K562 (cell line): ENCODE results near the gene PHOX2A.

Experiments
- ARID4B ChIP-seq: sonication (generic); formaldehyde crosslinking; IDR thresholded peaks from 2 replicates; pipeline ENCODE4 v1.8.0; 2022; ENCODE audit warnings: mild to moderate bottlenecking, missing genetic modification reagents
- EP300 ChIP-seq: IDR thresholded peaks from 2 replicates; pipeline ENCODE4 v1.6.1; 2012; ENCODE audit warnings: low read length, improper control_type of control experiment
- ERF ChIP-seq: fragments of 450-650 bp; formaldehyde crosslinking; IDR thresholded peaks from 2 replicates; pipeline ENCODE4 v1.4.0; 2020; ENCODE audit warnings: mild to moderate bottlenecking, mixed read lengths
- SAFB ChIP-seq: fragments of 200-400 bp; formaldehyde crosslinking; IDR thresholded peaks from 2 replicates; pipeline ENCODE4 v1.6.1; 2017; ENCODE audit warnings: low read depth, low read length, borderline replicate concordance
- SIN3A ChIP-seq, 2 experiments: fragments of 150-350 bp in 1 of 2; IDR thresholded peaks; 2 replicates each; pipeline ENCODE4 v1.6.1; 2011 to 2016; ENCODE audit warnings: borderline replicate concordance in 2 of 2, low read depth in 2 of 2, low read length in 2 of 2, mild to moderate bottlenecking in 2 of 2, moderate library complexity in 2 of 2; ENCODE audit not compliant: control insufficient read depth in 1 of 2
- TFE3 ChIP-seq: fragments of 450-650 bp; formaldehyde crosslinking; IDR thresholded peaks from 2 replicates; pipeline ENCODE4 v1.4.0; 2020; ENCODE audit warnings: mild to moderate bottlenecking, mixed read lengths
- ZNF561 ChIP-seq: fragments of 450-650 bp; formaldehyde crosslinking; conservative IDR thresholded peaks from 2 replicates; pipeline ENCODE4 v1.4.0; 2020; ENCODE audit warnings: mild to moderate bottlenecking, moderate library complexity
- ZZZ3 ChIP-seq: fragments of 450-650 bp; IDR thresholded peaks from 2 replicates; pipeline ENCODE4 v1.6.1; 2016; ENCODE audit warnings: antibody characterized with exemption, mild to moderate bottlenecking, moderate library complexity

GRCh38 chr11:72287293-72287692 is 43.3 kb upstream of the PHOX2A start:
- TF ChIP-seq ZNF561 (CRISPR knock-in tag) (no peak), ZZZ3 (no peak), ARID4B (CRISPR knock-in tag) (no peak), EP300 (no peak), SIN3A (IDR thresholded peaks at IDR 0.05; ENCODE audit: borderline replicate concordance in 2 of 2, control insufficient read depth in 1 of 2, low read depth in 2 of 2, low read length in 2 of 2) (no peak), TFE3 (CRISPR knock-in tag) (no peak), ERF (CRISPR knock-in tag) (no peak), SAFB (no peak)
